WTC11 (cell line): Measurements from ENCODE around the gene GYPA. TPM values are rescaled to one million over a fixed set of nuclear protein-coding genes. Genes with fewer than 3 reads are reported as not detected.

Source experiments
- ATAC-seq: fragments of 200-7000 bp; cut with Tn5 transposase; 2 replicates; pipeline ENCODE4 v1.10.0; 2021; ENCODE audit warnings: mild to moderate bottlenecking, moderate library complexity
- CTCF ChIA-PET: fragments of 300-600 bp; sonication (Branson Sonifier 250); formaldehyde crosslinking; loops from one replicate; lab custom pipeline; 2021; ENCODE audit warnings: antibody characterized with exemption; lab: Charles Lee
- POLR2A ChIA-PET: fragments of 350-600 bp; sonication (Branson Sonifier 250); formaldehyde crosslinking; loops from one replicate; lab custom pipeline; 2021; ENCODE audit warnings: antibody characterized with exemption; lab: Charles Lee
- DNase-seq: peaks from one replicate; pipeline ENCODE4 v3.0.0; 2021; ENCODE audit warnings: low spot score
- H3K27ac Mint-ChIP-seq: 2 replicates; pipeline ENCODE4 v1.8.0; 2021; ENCODE audit warnings: mixed read lengths
- H3K27me3 Mint-ChIP-seq: 2 replicates; pipeline ENCODE4 v1.8.0; 2021; ENCODE audit warnings: low read depth, mild to moderate bottlenecking, moderate library complexity, mixed read lengths
- H3K36me3 Mint-ChIP-seq: 2 replicates; pipeline ENCODE4 v1.8.0; 2021; ENCODE audit warnings: mixed read lengths
- H3K4me1 Mint-ChIP-seq: 2 replicates; pipeline ENCODE4 v1.8.0; 2022; ENCODE audit warnings: mixed read lengths
- H3K4me3 Mint-ChIP-seq: 2 replicates; pipeline ENCODE4 v1.8.0; 2021; ENCODE audit warnings: mild to moderate bottlenecking, moderate library complexity, mixed read lengths
- H3K9me3 Mint-ChIP-seq: 2 replicates; pipeline ENCODE4 v1.8.0; 2021; ENCODE audit warnings: mixed read lengths
- CBFB ChIP-seq: sonication (generic); formaldehyde crosslinking; IDR thresholded peaks from 2 replicates; pipeline ENCODE4 v1.8.1; 2022; ENCODE audit warnings: mild to moderate bottlenecking, low read depth, missing genetic modification reagents
- CREB1 ChIP-seq: sonication (generic); formaldehyde crosslinking; IDR thresholded peaks from 2 replicates; pipeline ENCODE4 v1.8.0; 2023; ENCODE audit warnings: mild to moderate bottlenecking, missing genetic modification reagents
- CREM ChIP-seq: sonication (generic); formaldehyde crosslinking; IDR thresholded peaks from 2 replicates; pipeline ENCODE4 v1.8.1; 2022; ENCODE audit warnings: mild to moderate bottlenecking, missing genetic modification reagents, moderate library complexity
- E2F4 ChIP-seq: sonication (generic); formaldehyde crosslinking; IDR thresholded peaks from 2 replicates; pipeline ENCODE4 v1.8.1; 2022; ENCODE audit warnings: low read depth, mild to moderate bottlenecking, moderate library complexity, missing genetic modification reagents, borderline replicate concordance
- ELF4 ChIP-seq: sonication (generic); formaldehyde crosslinking; IDR thresholded peaks from 2 replicates; pipeline ENCODE4 v1.8.1; 2022; ENCODE audit warnings: low read depth, mild to moderate bottlenecking, moderate library complexity, missing genetic modification reagents
- ETV6 ChIP-seq: sonication (generic); formaldehyde crosslinking; IDR thresholded peaks from 2 replicates; pipeline ENCODE4 v1.8.1; 2022; ENCODE audit warnings: mild to moderate bottlenecking, missing genetic modification reagents
- FOXJ3 ChIP-seq: sonication (generic); formaldehyde crosslinking; IDR thresholded peaks from 2 replicates; pipeline ENCODE4 v1.9.0; 2021; ENCODE audit warnings: missing genetic modification reagents, mild to moderate bottlenecking, borderline replicate concordance
- FOXK1 ChIP-seq: sonication (generic); formaldehyde crosslinking; IDR thresholded peaks from 2 replicates; pipeline ENCODE4 v1.8.0; 2022; ENCODE audit warnings: mild to moderate bottlenecking, moderate library complexity, missing genetic modification reagents
- FOXP4 ChIP-seq: sonication (generic); formaldehyde crosslinking; IDR thresholded peaks from 2 replicates; pipeline ENCODE4 v1.8.0; 2022; ENCODE audit warnings: mild to moderate bottlenecking, missing genetic modification reagents
- GABPB1 ChIP-seq: sonication (generic); formaldehyde crosslinking; IDR thresholded peaks from 2 replicates; pipeline ENCODE4 v1.8.1; 2023; ENCODE audit warnings: mild to moderate bottlenecking, missing genetic modification reagents
- KAT7 ChIP-seq: sonication (generic); formaldehyde crosslinking; IDR thresholded peaks from 2 replicates; pipeline ENCODE4 v1.8.1; 2023; ENCODE audit warnings: missing genetic modification reagents, mild to moderate bottlenecking, borderline replicate concordance
- MAX ChIP-seq: sonication (generic); formaldehyde crosslinking; IDR thresholded peaks from 2 replicates; pipeline ENCODE4 v1.8.0; 2022; ENCODE audit warnings: mild to moderate bottlenecking, missing genetic modification reagents
- PRRX2 ChIP-seq: fragments of 250-450 bp; sonication (Bioruptor Pico); IDR thresholded peaks from 2 replicates; pipeline ENCODE4 v1.8.0; 2021; ENCODE audit warnings: mild to moderate bottlenecking
- RORB ChIP-seq: fragments of 250-450 bp; sonication (Bioruptor Pico); IDR thresholded peaks from 2 replicates; pipeline ENCODE4 v1.9.0; 2021; ENCODE audit warnings: mild to moderate bottlenecking
- ZNF121 ChIP-seq: sonication (generic); formaldehyde crosslinking; IDR thresholded peaks from 2 replicates; pipeline ENCODE4 v1.8.0; 2023; ENCODE audit warnings: missing genetic modification reagents
- ZNF232 ChIP-seq: sonication (generic); formaldehyde crosslinking; IDR thresholded peaks from 2 replicates; pipeline ENCODE4 v1.8.0; 2022; ENCODE audit warnings: mild to moderate bottlenecking, missing genetic modification reagents
- ZNF263 ChIP-seq: sonication (generic); formaldehyde crosslinking; IDR thresholded peaks from 2 replicates; pipeline ENCODE4 v1.8.1; 2022; ENCODE audit warnings: low read depth, mild to moderate bottlenecking, moderate library complexity, missing genetic modification reagents
- ZNF416 ChIP-seq: fragments of 250-450 bp; sonication (Bioruptor Pico); IDR thresholded peaks from 2 replicates; pipeline ENCODE4 v1.9.0; 2021; ENCODE audit warnings: mild to moderate bottlenecking, inconsistent platforms
- total RNA-seq: library from RNA; stranded (reverse); gene quantifications from 3 replicates; pipeline ENCODE4 v1.2.3, GENCODE V29; 2021
- TF ChIP-seq, protein P1 (sequence below): fragments of 250-450 bp; sonication (Bioruptor Pico); IDR thresholded peaks from 2 replicates; pipeline ENCODE4 v1.8.0; 2021; ENCODE audit warnings: mild to moderate bottlenecking
- TF ChIP-seq, protein P2 (sequence below): fragments of 250-450 bp; sonication (Bioruptor Pico); IDR thresholded peaks from 2 replicates; pipeline ENCODE4 v1.9.0; 2021; ENCODE audit warnings: mild to moderate bottlenecking
- TF ChIP-seq, protein P3 (sequence below): sonication (generic); formaldehyde crosslinking; IDR thresholded peaks from 2 replicates; pipeline ENCODE4 v1.8.1; 2023; ENCODE audit warnings: mild to moderate bottlenecking, missing genetic modification reagents
- TF ChIP-seq, protein P4 (sequence below): sonication (generic); formaldehyde crosslinking; IDR thresholded peaks from 2 replicates; pipeline ENCODE4 v1.8.0; 2022; ENCODE audit warnings: mild to moderate bottlenecking, missing genetic modification reagents
- TF ChIP-seq, protein P5 (sequence below): sonication (generic); formaldehyde crosslinking; IDR thresholded peaks from 2 replicates; pipeline ENCODE4 v1.8.1; 2022; ENCODE audit warnings: low read depth, missing genetic modification reagents, borderline replicate concordance

The GYPA gene
- total RNA-seq, 1 experiment from 2014 or later: 0.09 TPM

DNA sequence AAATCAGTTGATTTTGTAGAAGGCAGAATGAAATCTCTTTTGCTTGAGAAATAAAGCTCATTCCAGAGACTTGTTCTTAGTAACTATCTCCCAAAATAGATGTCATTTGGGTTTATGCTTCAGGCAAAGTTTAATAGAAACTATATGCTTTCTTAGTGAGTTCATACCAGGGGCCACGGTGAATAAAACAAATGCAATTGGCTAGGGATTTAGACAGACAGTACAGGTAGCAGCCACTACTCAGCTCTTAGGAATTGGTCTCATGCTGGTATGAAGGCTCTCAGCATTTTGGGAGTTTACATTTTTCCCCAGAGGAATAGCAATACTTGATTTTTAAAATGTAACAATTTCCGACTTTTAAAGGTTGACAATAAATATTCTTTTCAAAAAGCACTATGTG is 27.0 kb downstream of the GYPA start:
- ChIA-PET POLR2A (no interaction called here), CTCF (interaction anchor here (1.2 kb wide), 1 partner anchor 11 kb away, joined by 4 read pairs; no protein-coding TSS in a partner anchor)
- Mint-ChIP-seq H3K4me1 (peaks cover 21% of the 10 kb centered on the region), H3K27me3 (no peaks in the 10 kb centered on the region), H3K27ac (no peak overlapping the region), H3K9me3 (no peaks in the 10 kb centered on the region), H3K36me3 (no peaks in the 10 kb centered on the region), H3K4me3 (no peak overlapping the region)
- no peak for TF ChIP-seq FOXJ3 (CRISPR knock-in tag)
- no peak for TF ChIP-seq RORB (CRISPR knock-in tag)
- no peak for TF ChIP-seq ZNF121 (CRISPR knock-in tag)
- TF ChIP-seq, protein P1, sequence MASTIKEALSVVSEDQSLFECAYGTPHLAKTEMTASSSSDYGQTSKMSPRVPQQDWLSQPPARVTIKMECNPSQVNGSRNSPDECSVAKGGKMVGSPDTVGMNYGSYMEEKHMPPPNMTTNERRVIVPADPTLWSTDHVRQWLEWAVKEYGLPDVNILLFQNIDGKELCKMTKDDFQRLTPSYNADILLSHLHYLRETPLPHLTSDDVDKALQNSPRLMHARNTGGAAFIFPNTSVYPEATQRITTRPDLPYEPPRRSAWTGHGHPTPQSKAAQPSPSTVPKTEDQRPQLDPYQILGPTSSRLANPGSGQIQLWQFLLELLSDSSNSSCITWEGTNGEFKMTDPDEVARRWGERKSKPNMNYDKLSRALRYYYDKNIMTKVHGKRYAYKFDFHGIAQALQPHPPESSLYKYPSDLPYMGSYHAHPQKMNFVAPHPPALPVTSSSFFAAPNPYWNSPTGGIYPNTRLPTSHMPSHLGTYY: no peak
- no peak for TF ChIP-seq CBFB
- no peak for TF ChIP-seq CREB1 (CRISPR knock-in tag)
- no peak for DNase-seq
- ATAC-seq: no peak

DNA sequence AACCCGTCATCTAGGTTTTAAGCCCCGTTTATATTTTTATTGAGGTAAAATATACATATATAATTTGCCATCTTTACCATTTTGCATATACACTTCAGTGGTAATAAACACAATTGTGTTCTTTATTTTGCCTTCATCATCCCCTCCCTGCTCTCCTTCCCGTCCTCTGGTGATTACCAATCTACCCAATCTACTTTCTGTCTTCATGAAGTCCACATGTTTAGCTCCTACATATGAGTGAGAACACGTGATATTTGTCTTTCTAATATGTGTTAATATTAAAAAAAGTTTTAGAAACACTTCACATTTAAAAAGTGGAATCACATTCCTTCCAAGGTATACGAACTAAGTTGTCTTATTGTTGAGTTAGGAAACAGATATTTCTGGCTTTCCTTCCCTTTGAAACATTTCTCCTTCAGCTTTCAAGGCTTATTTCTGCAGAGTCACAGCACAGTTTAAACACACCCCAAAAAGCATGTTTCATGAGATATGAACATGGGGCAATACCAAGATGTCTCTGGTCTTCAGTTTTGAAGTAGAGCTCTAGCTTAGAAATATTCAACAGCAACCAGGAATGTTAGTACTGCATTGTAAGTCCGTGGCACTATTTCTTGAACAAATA is 35.9 kb downstream of the GYPA start:
- Mint-ChIP-seq H3K36me3 (no peaks in the 10 kb centered on the region), H3K4me3 (no peak overlapping the region), H3K9me3 (no peaks in the 10 kb centered on the region), H3K27me3 (no peaks in the 10 kb centered on the region), H3K27ac (no peak overlapping the region), H3K4me1 (peaks cover 8% of the 10 kb centered on the region)
- no peak for ATAC-seq
- ChIA-PET POLR2A (no interaction called here), CTCF (no interaction called here)
- no peak for DNase-seq
- TF ChIP-seq, protein P2, sequence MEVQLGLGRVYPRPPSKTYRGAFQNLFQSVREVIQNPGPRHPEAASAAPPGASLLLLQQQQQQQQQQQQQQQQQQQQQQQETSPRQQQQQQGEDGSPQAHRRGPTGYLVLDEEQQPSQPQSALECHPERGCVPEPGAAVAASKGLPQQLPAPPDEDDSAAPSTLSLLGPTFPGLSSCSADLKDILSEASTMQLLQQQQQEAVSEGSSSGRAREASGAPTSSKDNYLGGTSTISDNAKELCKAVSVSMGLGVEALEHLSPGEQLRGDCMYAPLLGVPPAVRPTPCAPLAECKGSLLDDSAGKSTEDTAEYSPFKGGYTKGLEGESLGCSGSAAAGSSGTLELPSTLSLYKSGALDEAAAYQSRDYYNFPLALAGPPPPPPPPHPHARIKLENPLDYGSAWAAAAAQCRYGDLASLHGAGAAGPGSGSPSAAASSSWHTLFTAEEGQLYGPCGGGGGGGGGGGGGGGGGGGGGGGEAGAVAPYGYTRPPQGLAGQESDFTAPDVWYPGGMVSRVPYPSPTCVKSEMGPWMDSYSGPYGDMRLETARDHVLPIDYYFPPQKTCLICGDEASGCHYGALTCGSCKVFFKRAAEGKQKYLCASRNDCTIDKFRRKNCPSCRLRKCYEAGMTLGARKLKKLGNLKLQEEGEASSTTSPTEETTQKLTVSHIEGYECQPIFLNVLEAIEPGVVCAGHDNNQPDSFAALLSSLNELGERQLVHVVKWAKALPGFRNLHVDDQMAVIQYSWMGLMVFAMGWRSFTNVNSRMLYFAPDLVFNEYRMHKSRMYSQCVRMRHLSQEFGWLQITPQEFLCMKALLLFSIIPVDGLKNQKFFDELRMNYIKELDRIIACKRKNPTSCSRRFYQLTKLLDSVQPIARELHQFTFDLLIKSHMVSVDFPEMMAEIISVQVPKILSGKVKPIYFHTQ (CRISPR knock-in tag): no peak
- no peak for TF ChIP-seq E2F4 (CRISPR knock-in tag)
- TF ChIP-seq, protein P3, sequence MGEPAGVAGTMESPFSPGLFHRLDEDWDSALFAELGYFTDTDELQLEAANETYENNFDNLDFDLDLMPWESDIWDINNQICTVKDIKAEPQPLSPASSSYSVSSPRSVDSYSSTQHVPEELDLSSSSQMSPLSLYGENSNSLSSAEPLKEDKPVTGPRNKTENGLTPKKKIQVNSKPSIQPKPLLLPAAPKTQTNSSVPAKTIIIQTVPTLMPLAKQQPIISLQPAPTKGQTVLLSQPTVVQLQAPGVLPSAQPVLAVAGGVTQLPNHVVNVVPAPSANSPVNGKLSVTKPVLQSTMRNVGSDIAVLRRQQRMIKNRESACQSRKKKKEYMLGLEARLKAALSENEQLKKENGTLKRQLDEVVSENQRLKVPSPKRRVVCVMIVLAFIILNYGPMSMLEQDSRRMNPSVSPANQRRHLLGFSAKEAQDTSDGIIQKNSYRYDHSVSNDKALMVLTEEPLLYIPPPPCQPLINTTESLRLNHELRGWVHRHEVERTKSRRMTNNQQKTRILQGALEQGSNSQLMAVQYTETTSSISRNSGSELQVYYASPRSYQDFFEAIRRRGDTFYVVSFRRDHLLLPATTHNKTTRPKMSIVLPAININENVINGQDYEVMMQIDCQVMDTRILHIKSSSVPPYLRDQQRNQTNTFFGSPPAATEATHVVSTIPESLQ (CRISPR knock-in tag): no peak
- no peak for TF ChIP-seq ETV6
- no peak for TF ChIP-seq FOXP4 (CRISPR knock-in tag)
- TF ChIP-seq, protein P4, sequence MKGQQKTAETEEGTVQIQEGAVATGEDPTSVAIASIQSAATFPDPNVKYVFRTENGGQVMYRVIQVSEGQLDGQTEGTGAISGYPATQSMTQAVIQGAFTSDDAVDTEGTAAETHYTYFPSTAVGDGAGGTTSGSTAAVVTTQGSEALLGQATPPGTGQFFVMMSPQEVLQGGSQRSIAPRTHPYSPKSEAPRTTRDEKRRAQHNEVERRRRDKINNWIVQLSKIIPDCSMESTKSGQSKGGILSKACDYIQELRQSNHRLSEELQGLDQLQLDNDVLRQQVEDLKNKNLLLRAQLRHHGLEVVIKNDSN: no peak
- TF ChIP-seq GABPB1 (CRISPR knock-in tag): no peak
- no peak for TF ChIP-seq ZNF416 (CRISPR knock-in tag)
- TF ChIP-seq ZNF232 (CRISPR knock-in tag): no peak
- no peak for TF ChIP-seq KAT7 (CRISPR knock-in tag)
- no peak for TF ChIP-seq CREM (CRISPR knock-in tag)
- TF ChIP-seq ZNF263: no peak
- TF ChIP-seq, protein P5, sequence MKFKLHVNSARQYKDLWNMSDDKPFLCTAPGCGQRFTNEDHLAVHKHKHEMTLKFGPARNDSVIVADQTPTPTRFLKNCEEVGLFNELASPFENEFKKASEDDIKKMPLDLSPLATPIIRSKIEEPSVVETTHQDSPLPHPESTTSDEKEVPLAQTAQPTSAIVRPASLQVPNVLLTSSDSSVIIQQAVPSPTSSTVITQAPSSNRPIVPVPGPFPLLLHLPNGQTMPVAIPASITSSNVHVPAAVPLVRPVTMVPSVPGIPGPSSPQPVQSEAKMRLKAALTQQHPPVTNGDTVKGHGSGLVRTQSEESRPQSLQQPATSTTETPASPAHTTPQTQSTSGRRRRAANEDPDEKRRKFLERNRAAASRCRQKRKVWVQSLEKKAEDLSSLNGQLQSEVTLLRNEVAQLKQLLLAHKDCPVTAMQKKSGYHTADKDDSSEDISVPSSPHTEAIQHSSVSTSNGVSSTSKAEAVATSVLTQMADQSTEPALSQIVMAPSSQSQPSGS (CRISPR knock-in tag): no peak
- TF ChIP-seq PRRX2 (CRISPR knock-in tag): no peak
- no peak for TF ChIP-seq ELF4 (CRISPR knock-in tag)
- TF ChIP-seq FOXK1 (CRISPR knock-in tag): no peak
- TF ChIP-seq MAX (CRISPR knock-in tag): no peak
